Caco-2 (cell line): Measurements from ENCODE around the gene LPAR3. TPM values are rescaled to one million over a fixed set of nuclear protein-coding genes. Genes with fewer than 3 reads are reported as not detected.

Experiments used
- BruUV-seq: library from RNA; stranded (reverse); fragments of 400-500 nt; replicated peaks from 2 replicates; lab custom pipeline; 2021; lab: Mats Ljungman, UMichigan
- CTCF ChIA-PET: fragments of 300-600 bp; sonication (Branson Sonifier 250); formaldehyde crosslinking; loops from one replicate; lab custom pipeline; 2022; ENCODE audit warnings: antibody characterized with exemption; lab: Charles Lee
- POLR2A ChIA-PET: fragments of 300-600 bp; sonication (Branson Sonifier 250); formaldehyde crosslinking; loops from one replicate; lab custom pipeline; 2022; ENCODE audit warnings: antibody characterized with exemption; lab: Charles Lee
- DNase-seq, 2 experiments: peaks; one replicate each; pipeline versions ENCODE4 v3.0.0 to v3.0.0-alpha.2; 2020 to 2022
- H3K27me3 ChIP-seq: replicated peaks from 2 replicates; pipeline ENCODE4 v1.6.0; 2011; ENCODE audit warnings: low read length; ENCODE audit not compliant: control insufficient read depth, insufficient read depth
- H3K36me3 ChIP-seq: 2 replicates; pipeline ENCODE4 v1.5.1; 2011; ENCODE audit warnings: low read length; ENCODE audit not compliant: control insufficient read depth, insufficient read depth
- H3K4me1 ChIP-seq: fragments of 250-450 bp; sonication (Bioruptor Pico); 2 replicates; pipeline ENCODE4 v1.5.1; 2020; ENCODE audit warnings: mild to moderate bottlenecking
- H3K4me3 ChIP-seq: 2 replicates; pipeline ENCODE4 v1.5.1; 2011; ENCODE audit warnings: low read depth, mild to moderate bottlenecking, control low read depth, low read length
- H3K9me3 ChIP-seq: fragments of 250-450 bp; sonication (Bioruptor Pico); 2 replicates; pipeline ENCODE4 v1.5.1; 2020; ENCODE audit warnings: mild to moderate bottlenecking, moderate library complexity
- H3K27ac Mint-ChIP-seq: one replicate; pipeline ENCODE4 v1.8.0; 2022; ENCODE audit warnings: mixed read lengths; ENCODE audit not compliant: unreplicated experiment
- H3K27me3 Mint-ChIP-seq: one replicate; pipeline ENCODE4 v1.8.0; 2022; ENCODE audit warnings: mixed read lengths; ENCODE audit not compliant: insufficient read depth, unreplicated experiment
- H3K36me3 Mint-ChIP-seq: one replicate; pipeline ENCODE4 v1.8.0; 2022; ENCODE audit warnings: mild to moderate bottlenecking, mixed read lengths; ENCODE audit not compliant: insufficient read depth, unreplicated experiment
- H3K4me1 Mint-ChIP-seq: one replicate; pipeline ENCODE4 v1.8.0; 2022; ENCODE audit warnings: low read depth, mixed read lengths; ENCODE audit not compliant: unreplicated experiment
- H3K4me3 Mint-ChIP-seq: one replicate; pipeline ENCODE4 v1.8.0; 2022; ENCODE audit warnings: mild to moderate bottlenecking, moderate library complexity, mixed read lengths; ENCODE audit not compliant: unreplicated experiment
- H3K9me3 Mint-ChIP-seq: one replicate; pipeline ENCODE4 v1.8.0; 2022; ENCODE audit warnings: mixed read lengths; ENCODE audit not compliant: unreplicated experiment
- CTCF ChIP-seq, 2 experiments: fragments of 200-600 bp in 1 of 2; IDR thresholded peaks; 1 replicate in 1 of 2; 2 replicates in 1 of 2; pipeline versions ENCODE4 v1.5.1 to v1.8.0; 2011 to 2022; ENCODE audit warnings: antibody characterized with exemption in 1 of 2, control low read depth in 1 of 2, inconsistent platforms in 1 of 2, low read depth in 1 of 2, low read length in 1 of 2, mild to moderate bottlenecking in 1 of 2, moderate library complexity in 1 of 2; ENCODE audit not compliant: insufficient read depth in 1 of 2, severe bottlenecking in 1 of 2, unreplicated experiment in 1 of 2
- intact Hi-C: fragments of 100-400 bp; cut with micrococcal nuclease; formaldehyde crosslinking; loops from one replicate; pipeline ENCODE4 v1.10.0; 2022; ENCODE audit not compliant: unreplicated experiment
- total RNA-seq: library from RNA; stranded (reverse); gene quantifications from 2 replicates; pipeline ENCODE4 v1.2.3, GENCODE V29; 2022

The LPAR3 gene
- total RNA-seq, 1 experiment from 2014 or later = not detected

GRCh38 chr1:84884671-84885389, 8.2 kb downstream of the LPAR3 start:
- Histone ChIP-seq H3K36me3 (no peaks in the 10 kb centered on the region), H3K4me3 (no peak overlapping the region), H3K27me3 (no peaks in the 10 kb centered on the region), H3K9me3 (no peaks in the 10 kb centered on the region), H3K4me1 (no peaks in the 10 kb centered on the region)
- intact Hi-C loops = no loop called here
- BruUV-seq = no TSS peak
- H3K27me3 Mint-ChIP-seq = peaks cover 11% of the 10 kb centered on the region
- peaks cover 9% of the 10 kb centered on the region for H3K9me3 Mint-ChIP-seq
- no peak overlapping the region for H3K4me3 Mint-ChIP-seq
- ChIA-PET POLR2A (no interaction called here), CTCF (no interaction called here)
- no peak overlapping the region for H3K27ac Mint-ChIP-seq
- no peak for TF ChIP-seq CTCF (IDR thresholded peaks at IDR 0.05; ENCODE audit: insufficient read depth in 1 of 2, low read depth in 1 of 2, low read length in 1 of 2, severe bottlenecking in 1 of 2, unreplicated experiment in 1 of 2)
- no peaks in the 10 kb centered on the region for H3K36me3 Mint-ChIP-seq
- no peaks in the 10 kb centered on the region for H3K4me1 Mint-ChIP-seq
- no peak for DNase-seq

GRCh38 chr1:84883286-84883685, 9.7 kb downstream of the LPAR3 start:
- Mint-ChIP-seq H3K4me1 (no peaks in the 10 kb centered on the region), H3K27me3 (peaks cover 7% of the 10 kb centered on the region), H3K9me3 (peaks cover 9% of the 10 kb centered on the region), H3K4me3 (no peak overlapping the region), H3K36me3 (no peaks in the 10 kb centered on the region), H3K27ac (no peak overlapping the region)
- intact Hi-C loops = no loop called here
- Histone ChIP-seq H3K4me3 (no peak overlapping the region), H3K4me1 (no peaks in the 10 kb centered on the region), H3K27me3 (no peaks in the 10 kb centered on the region), H3K9me3 (no peaks in the 10 kb centered on the region), H3K36me3 (no peaks in the 10 kb centered on the region)
- DNase-seq = no peak
- no peak for TF ChIP-seq CTCF (IDR thresholded peaks at IDR 0.05; ENCODE audit: insufficient read depth in 1 of 2, low read depth in 1 of 2, low read length in 1 of 2, severe bottlenecking in 1 of 2, unreplicated experiment in 1 of 2)
- CTCF ChIA-PET = no interaction called here
- no TSS peak for BruUV-seq
- POLR2A ChIA-PET = no interaction called here

GRCh38 chr1:84877592-84877991, 15.4 kb downstream of the LPAR3 start:
- no peaks in the 10 kb centered on the region for H3K36me3 ChIP-seq
- BruUV-seq = no TSS peak
- H3K27ac Mint-ChIP-seq = no peak overlapping the region
- intact Hi-C loops = no loop called here
- H3K4me1 Mint-ChIP-seq = no peaks in the 10 kb centered on the region
- no peaks in the 10 kb centered on the region for H3K9me3 ChIP-seq
- no peak for DNase-seq
- H3K9me3 Mint-ChIP-seq = peaks cover 9% of the 10 kb centered on the region
- H3K4me3 Mint-ChIP-seq = no peak overlapping the region
- no peak for TF ChIP-seq CTCF (IDR thresholded peaks at IDR 0.05; ENCODE audit: insufficient read depth in 1 of 2, low read depth in 1 of 2, low read length in 1 of 2, severe bottlenecking in 1 of 2, unreplicated experiment in 1 of 2)
- peaks cover 6% of the 10 kb centered on the region for H3K27me3 Mint-ChIP-seq
- ChIA-PET CTCF (no interaction called here), POLR2A (no interaction called here)
- H3K4me3 ChIP-seq = no peak overlapping the region
- H3K27me3 ChIP-seq = no peaks in the 10 kb centered on the region; the same call in 1 of the 2 replicates
- no peaks in the 10 kb centered on the region for H3K4me1 ChIP-seq
- H3K36me3 Mint-ChIP-seq = no peaks in the 10 kb centered on the region
